Loucy (cell line): ENCODE measurements around the gene SLC38A9.

Experiments used
- CTCF ChIP-seq: fragments of 200-600 bp; sonication (generic); conservative IDR thresholded peaks from 2 replicates; pipeline ENCODE4 v1.5.1; 2014; ENCODE audit warnings: mild to moderate bottlenecking, antibody characterized with exemption, low read length
- EZH2phosphoT487 ChIP-seq: fragments of 200-600 bp; IDR thresholded peaks from 2 replicates; pipeline ENCODE4 v1.6.1; 2018; ENCODE audit warnings: antibody characterized with exemption, mild to moderate bottlenecking, moderate library complexity, borderline replicate concordance

- TF ChIP-seq CTCF (no peak), EZH2phosphoT487 (no peak)
These were observed 46.1 kb upstream of the SLC38A9 start for GRCh38 chr5:55758231-55758630.
